ENCODE results near the gene IPO13.

The IPO13 gene

DNA sequence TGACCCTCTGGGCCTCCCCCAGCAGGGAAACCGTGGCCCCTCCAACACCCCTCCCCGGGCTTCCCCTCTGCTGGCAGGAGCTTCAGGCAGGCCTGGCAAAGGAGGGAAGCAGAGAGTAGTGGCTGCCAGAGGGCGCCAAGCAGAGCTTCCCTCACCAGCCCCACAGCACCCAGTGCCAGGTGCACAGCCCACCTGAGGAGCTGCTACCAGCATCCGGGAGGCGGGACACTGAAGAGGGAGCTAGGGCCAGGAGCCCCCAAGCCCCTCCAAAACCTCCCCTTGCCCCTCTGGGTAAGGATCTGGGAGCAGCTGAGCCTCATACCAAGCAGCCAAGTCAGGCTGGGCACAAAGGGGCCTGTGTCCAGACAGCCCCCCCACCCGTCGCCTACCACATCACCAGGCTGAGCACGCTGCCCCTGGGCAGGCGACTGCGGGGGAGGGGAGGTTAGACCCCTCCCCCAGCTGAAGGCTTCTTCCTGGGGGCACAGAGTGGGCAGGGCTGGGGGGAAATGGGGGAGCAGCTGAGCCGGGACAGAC is 64.3 kb downstream of the IPO13 start:
- no peak overlapping the region for H3K27ac ChIP-seq (ENCODE audit: low read length)
- H3K9me3 ChIP-seq (replicated peaks; ENCODE audit: insufficient read depth, low read length) = no peaks in the 10 kb centered on the region
- H3K27me3 ChIP-seq (replicated peaks; ENCODE audit: insufficient read depth, low read length) = no peaks in the 10 kb centered on the region
- H2AFZ ChIP-seq (ENCODE audit: low read length) = no peak overlapping the region
- DNase-seq = no peak
- no peak overlapping the region for H3K4me3 ChIP-seq (ENCODE audit: low read length)
- no peak overlapping the region for H3K9ac ChIP-seq (ENCODE audit: low read length)
- H3K9me2 ChIP-seq (replicated peaks; ENCODE audit: insufficient read depth, low read length) = no peaks in the 10 kb centered on the region
- no peaks in the 10 kb centered on the region for H4K20me1 ChIP-seq (ENCODE audit: insufficient read depth, low read length)
- H3K79me2 ChIP-seq (ENCODE audit: low read length) = no peaks in the 10 kb centered on the region
- H3F3A ChIP-seq (ENCODE audit: insufficient read depth, low read length) = no peaks in the 10 kb centered on the region
- no peaks in the 10 kb centered on the region for H3K4me1 ChIP-seq (ENCODE audit: low read length)
- H3K4me2 ChIP-seq (ENCODE audit: low read depth, low read length) = no peak overlapping the region
- TF ChIP-seq EZH2 (optimal IDR thresholded peaks at IDR 0.05; ENCODE audit: low read depth, low read length) (no peak), EZH2phosphoT487 (IDR thresholded peaks at IDR 0.05; ENCODE audit: low read length) (no peak)
- TF ChIP-seq, protein P1, sequence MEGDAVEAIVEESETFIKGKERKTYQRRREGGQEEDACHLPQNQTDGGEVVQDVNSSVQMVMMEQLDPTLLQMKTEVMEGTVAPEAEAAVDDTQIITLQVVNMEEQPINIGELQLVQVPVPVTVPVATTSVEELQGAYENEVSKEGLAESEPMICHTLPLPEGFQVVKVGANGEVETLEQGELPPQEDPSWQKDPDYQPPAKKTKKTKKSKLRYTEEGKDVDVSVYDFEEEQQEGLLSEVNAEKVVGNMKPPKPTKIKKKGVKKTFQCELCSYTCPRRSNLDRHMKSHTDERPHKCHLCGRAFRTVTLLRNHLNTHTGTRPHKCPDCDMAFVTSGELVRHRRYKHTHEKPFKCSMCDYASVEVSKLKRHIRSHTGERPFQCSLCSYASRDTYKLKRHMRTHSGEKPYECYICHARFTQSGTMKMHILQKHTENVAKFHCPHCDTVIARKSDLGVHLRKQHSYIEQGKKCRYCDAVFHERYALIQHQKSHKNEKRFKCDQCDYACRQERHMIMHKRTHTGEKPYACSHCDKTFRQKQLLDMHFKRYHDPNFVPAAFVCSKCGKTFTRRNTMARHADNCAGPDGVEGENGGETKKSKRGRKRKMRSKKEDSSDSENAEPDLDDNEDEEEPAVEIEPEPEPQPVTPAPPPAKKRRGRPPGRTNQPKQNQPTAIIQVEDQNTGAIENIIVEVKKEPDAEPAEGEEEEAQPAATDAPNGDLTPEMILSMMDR (IDR thresholded peaks at IDR 0.05; ENCODE audit: low read length) = no peak
- H3K36me3 ChIP-seq (replicated peaks; ENCODE audit: insufficient read depth, low read length) = no peaks in the 10 kb centered on the region

DNA sequence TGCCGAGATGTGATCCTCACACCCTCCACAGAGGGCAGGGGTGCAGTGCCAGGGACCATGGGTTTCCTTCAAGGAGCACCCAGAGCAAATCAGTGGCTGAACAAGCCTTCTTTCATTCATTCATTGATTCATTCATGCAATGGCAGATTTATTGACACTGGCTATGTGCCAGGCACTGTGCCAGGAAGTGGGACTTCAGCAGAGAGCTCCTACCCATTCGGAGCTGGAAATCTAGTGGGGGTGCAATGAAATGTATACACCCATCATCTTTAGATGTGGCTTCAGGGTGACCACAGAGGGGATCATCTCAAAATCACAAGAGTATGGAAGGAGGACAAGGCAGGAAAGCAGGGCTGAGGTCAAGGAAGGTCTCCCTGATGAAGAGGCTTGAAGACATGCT is 65.7 kb downstream of the IPO13 start:
- Histone ChIP-seq H3K9me3 (replicated peaks; ENCODE audit: insufficient read depth, low read length) (no peaks in the 10 kb centered on the region), H3K27ac (ENCODE audit: low read length) (no peak overlapping the region)
- DNase-seq = no peak

DNA sequence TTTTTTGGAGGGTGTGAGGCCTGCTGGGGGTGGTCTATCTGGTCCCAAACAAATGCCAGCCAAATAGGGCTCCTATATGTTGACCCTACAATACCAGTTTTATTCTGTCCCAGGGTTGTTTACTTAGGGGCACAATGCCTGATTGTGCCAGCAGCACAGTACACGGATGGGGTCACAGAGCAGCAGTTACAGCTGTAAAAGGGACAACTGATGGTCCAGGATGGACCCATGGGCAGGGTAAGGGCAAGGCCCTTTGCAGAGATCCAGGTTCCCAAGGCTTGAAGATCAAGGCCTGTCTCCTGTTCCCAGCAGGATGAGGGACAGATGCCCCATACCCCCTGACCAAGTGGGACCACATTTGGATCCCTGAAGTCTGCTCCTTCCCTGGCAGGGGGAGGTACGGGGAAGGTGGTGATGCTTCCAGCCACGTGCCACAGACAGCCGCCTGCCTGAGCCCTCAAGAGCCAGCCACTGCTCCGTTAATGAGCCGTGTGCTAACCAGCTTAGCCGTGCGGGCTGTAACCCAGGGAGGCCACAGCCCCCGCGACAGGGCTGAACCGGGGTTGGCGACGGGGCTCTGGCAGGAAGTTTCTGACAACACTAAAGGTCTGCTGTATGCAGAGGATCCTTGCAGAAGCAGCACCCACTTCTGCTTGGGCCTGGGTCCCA is 66.3 kb downstream of the IPO13 start:
- Histone ChIP-seq H3K79me2 (ENCODE audit: low read length) (no peaks in the 10 kb centered on the region), H3K4me3 (ENCODE audit: low read length) (no peak overlapping the region), H3K27ac (ENCODE audit: low read length) (no peak overlapping the region), H3K9me2 (replicated peaks; ENCODE audit: insufficient read depth, low read length) (no peaks in the 10 kb centered on the region), H3K36me3 (replicated peaks; ENCODE audit: insufficient read depth, low read length) (no peaks in the 10 kb centered on the region), H3K4me2 (ENCODE audit: low read depth, low read length) (no peak overlapping the region), H3K27me3 (replicated peaks; ENCODE audit: insufficient read depth, low read length) (no peaks in the 10 kb centered on the region), H3K9ac (ENCODE audit: low read length) (no peak overlapping the region), H3K4me1 (ENCODE audit: low read length) (no peaks in the 10 kb centered on the region), H3K9me3 (replicated peaks; ENCODE audit: insufficient read depth, low read length) (no peaks in the 10 kb centered on the region), H2AFZ (ENCODE audit: low read length) (no peak overlapping the region), H4K20me1 (ENCODE audit: insufficient read depth, low read length) (no peaks in the 10 kb centered on the region), H3F3A (ENCODE audit: insufficient read depth, low read length) (no peaks in the 10 kb centered on the region)
- no peak for DNase-seq
- TF ChIP-seq EZH2 (optimal IDR thresholded peaks at IDR 0.05; ENCODE audit: low read depth, low read length) = no peak
- no peak for TF ChIP-seq EZH2phosphoT487 (IDR thresholded peaks at IDR 0.05; ENCODE audit: low read length)
- TF ChIP-seq, protein P1 (IDR thresholded peaks at IDR 0.05; ENCODE audit: low read length) = no peak

More for the DNA sequence above, 65.7 kb downstream of the IPO13 start:
- Histone ChIP-seq H3K4me2 (ENCODE audit: low read depth, low read length) (no peak overlapping the region), H3K4me1 (ENCODE audit: low read length) (no peaks in the 10 kb centered on the region), H2AFZ (ENCODE audit: low read length) (no peak overlapping the region), H3K36me3 (replicated peaks; ENCODE audit: insufficient read depth, low read length) (no peaks in the 10 kb centered on the region), H3K9ac (ENCODE audit: low read length) (no peak overlapping the region), H4K20me1 (ENCODE audit: insufficient read depth, low read length) (no peaks in the 10 kb centered on the region), H3K9me2 (replicated peaks; ENCODE audit: insufficient read depth, low read length) (no peaks in the 10 kb centered on the region), H3K4me3 (ENCODE audit: low read length) (no peak overlapping the region), H3K79me2 (ENCODE audit: low read length) (no peaks in the 10 kb centered on the region), H3F3A (ENCODE audit: insufficient read depth, low read length) (no peaks in the 10 kb centered on the region), H3K27me3 (replicated peaks; ENCODE audit: insufficient read depth, low read length) (no peaks in the 10 kb centered on the region)
- no peak for TF ChIP-seq EZH2phosphoT487 (IDR thresholded peaks at IDR 0.05; ENCODE audit: low read length)
- TF ChIP-seq, protein P1 (IDR thresholded peaks at IDR 0.05; ENCODE audit: low read length) = no peak
- no peak for TF ChIP-seq EZH2 (optimal IDR thresholded peaks at IDR 0.05; ENCODE audit: low read depth, low read length)

All from MM.1S (cell line).